Mesenchymal stem cell (in vitro differentiated cells and primary cell): ENCODE data around the gene CDK5RAP2.

Source experiments
- DNase-seq: peaks from one replicate; pipeline ENCODE4 v3.0.0-alpha.2; 2013
- H2AFZ ChIP-seq: one replicate; pipeline ENCODE4 v1.6.1; 2013; ENCODE audit warnings: low read depth, mild to moderate bottlenecking, control low read depth, inconsistent platforms, low read length, moderate library complexity
- H2AK5ac ChIP-seq: 2 replicates; pipeline ENCODE4 v1.6.1; 2013; ENCODE audit warnings: low read length, moderate library complexity, mild to moderate bottlenecking, inconsistent platforms; ENCODE audit not compliant: severe bottlenecking
- H2BK120ac ChIP-seq: one replicate; pipeline ENCODE4 v1.6.1; 2013; ENCODE audit warnings: low read depth, mild to moderate bottlenecking, inconsistent platforms, low read length, moderate library complexity
- H2BK12ac ChIP-seq, 2 experiments: one replicate each; pipeline ENCODE4 v1.6.1; 2013; ENCODE audit warnings: inconsistent platforms in 2 of 2, low read length in 2 of 2, mild to moderate bottlenecking in 2 of 2, moderate library complexity in 2 of 2, control low read depth in 1 of 2
- H2BK15ac ChIP-seq: one replicate; pipeline ENCODE4 v1.6.1; 2013; ENCODE audit warnings: mild to moderate bottlenecking, low read depth, inconsistent platforms; ENCODE audit not compliant: poor library complexity, severe bottlenecking
- H2BK5ac ChIP-seq: 2 replicates; pipeline ENCODE4 v1.6.1; 2013; ENCODE audit warnings: low read depth, mild to moderate bottlenecking, low read length, control low read depth, inconsistent platforms; ENCODE audit not compliant: poor library complexity, severe bottlenecking
- H3K14ac ChIP-seq, 2 experiments: one replicate each; pipeline ENCODE4 v1.6.1; 2013; ENCODE audit warnings: inconsistent platforms in 2 of 2, low read length in 2 of 2, control low read depth in 1 of 2, mild to moderate bottlenecking in 1 of 2, moderate library complexity in 1 of 2
- H3K18ac ChIP-seq, 2 experiments: one replicate each; pipeline ENCODE4 v1.6.1; 2013; ENCODE audit warnings: inconsistent platforms in 2 of 2, low read length in 2 of 2, control low read depth in 1 of 2, low read depth in 1 of 2, mild to moderate bottlenecking in 1 of 2
- H3K23ac ChIP-seq, 2 experiments: one replicate each; pipeline ENCODE4 v1.6.1; 2013; ENCODE audit warnings: inconsistent platforms in 2 of 2, low read length in 2 of 2, mild to moderate bottlenecking in 2 of 2, moderate library complexity in 2 of 2, control low read depth in 1 of 2
- H3K27ac ChIP-seq: 2 replicates; pipeline ENCODE4 v1.5.1; 2013; ENCODE audit warnings: mild to moderate bottlenecking, moderate library complexity, low read length, control low read depth, inconsistent platforms; ENCODE audit not compliant: poor library complexity, severe bottlenecking
- H3K27me3 ChIP-seq, 2 experiments: 2 replicates each; pipeline versions ENCODE4 v1.6.1 to v1.7.0; 2013; ENCODE audit warnings: low read length in 2 of 2, mild to moderate bottlenecking in 2 of 2, moderate library complexity in 2 of 2, control low read depth in 1 of 2, inconsistent platforms in 1 of 2; ENCODE audit not compliant: control insufficient read depth in 1 of 2, insufficient read depth in 1 of 2
- H3K36me3 ChIP-seq, 2 experiments: 2 replicates each; pipeline versions ENCODE4 v1.6.1 to v1.7.0; 2013; ENCODE audit warnings: low read length in 2 of 2, control low read depth in 1 of 2, inconsistent platforms in 1 of 2, low read depth in 1 of 2, mild to moderate bottlenecking in 1 of 2; ENCODE audit not compliant: insufficient read depth in 2 of 2, control insufficient read depth in 1 of 2
- H3K4ac ChIP-seq, 2 experiments: one replicate each; pipeline ENCODE4 v1.6.1; 2013; ENCODE audit warnings: inconsistent platforms in 2 of 2, low read length in 2 of 2, mild to moderate bottlenecking in 2 of 2, moderate library complexity in 2 of 2, control low read depth in 1 of 2, low read depth in 1 of 2
- H3K4me1 ChIP-seq: 2 replicates; pipeline ENCODE4 v1.6.1; 2013; ENCODE audit warnings: low read depth, low read length, control low read depth; ENCODE audit not compliant: control insufficient read depth, insufficient read depth
- H3K4me2 ChIP-seq: 2 replicates; pipeline ENCODE4 v1.6.1; 2013; ENCODE audit warnings: low read length, mild to moderate bottlenecking, inconsistent platforms; ENCODE audit not compliant: poor library complexity, severe bottlenecking
- H3K4me3 ChIP-seq, 2 experiments: 2 replicates each; pipeline versions ENCODE4 v1.5.1 to v1.7.0; 2013; ENCODE audit warnings: low read length in 2 of 2, mild to moderate bottlenecking in 2 of 2, control low read depth in 1 of 2, low read depth in 1 of 2; ENCODE audit not compliant: insufficient read depth in 1 of 2
- H3K79me1 ChIP-seq: replicated peaks from 2 replicates; pipeline ENCODE4 v1.6.1; 2013; ENCODE audit warnings: mild to moderate bottlenecking, control low read depth, low read length, inconsistent platforms; ENCODE audit not compliant: poor library complexity, severe bottlenecking
- H3K9ac ChIP-seq: 2 replicates; pipeline ENCODE4 v1.7.0; 2013; ENCODE audit warnings: mild to moderate bottlenecking, low read length, moderate library complexity
- H3K9me3 ChIP-seq: 2 replicates; pipeline ENCODE4 v1.7.0; 2013; ENCODE audit warnings: mild to moderate bottlenecking, low read length; ENCODE audit not compliant: control insufficient read depth
- H4K8ac ChIP-seq: one replicate; pipeline ENCODE4 v1.6.1; 2013; ENCODE audit warnings: inconsistent platforms, mild to moderate bottlenecking, low read length, moderate library complexity
- H4K91ac ChIP-seq: one replicate; pipeline ENCODE4 v1.6.1; 2013; ENCODE audit warnings: mild to moderate bottlenecking, low read length, inconsistent platforms
- WGBS: methylation state at CpG from one replicate; pipeline ENCODE4 v1.1.7; 2013; ENCODE audit warnings: mixed read lengths; 5-methylcytosine and 5-hydroxymethylcytosine counted together

Gene CDK5RAP2

GRCh38 chr9:120363697-120364096 is 216.3 kb downstream of the CDK5RAP2 start:
- Histone ChIP-seq H3K18ac (no peak overlapping the region), H3K4me3 (no peak overlapping the region), H2BK15ac (no peak overlapping the region), H3K4me1 (peaks cover 5% of the 10 kb centered on the region), H4K8ac (no peak overlapping the region), H2BK5ac (no peak overlapping the region), H3K23ac (no peak overlapping the region), H3K36me3 (no peaks in the 10 kb centered on the region), H3K4ac (no peak overlapping the region), H3K27ac (no peak overlapping the region), H3K27me3 (no peaks in the 10 kb centered on the region), H3K9ac (no peak overlapping the region), H3K9me3 (no peaks in the 10 kb centered on the region), H4K91ac (no peak overlapping the region), H2AK5ac (no peak overlapping the region), H2BK120ac (no peak overlapping the region), H2BK12ac (no peak overlapping the region), H3K4me2 (no peak overlapping the region), H3K14ac (no peak overlapping the region), H2AFZ (no peak overlapping the region), H3K79me1 (no peaks in the 10 kb centered on the region)
- no CpG with 5 or more reads among the region's 2 CpGs for WGBS
- DNase-seq: peak; percentile 40

DNA sequence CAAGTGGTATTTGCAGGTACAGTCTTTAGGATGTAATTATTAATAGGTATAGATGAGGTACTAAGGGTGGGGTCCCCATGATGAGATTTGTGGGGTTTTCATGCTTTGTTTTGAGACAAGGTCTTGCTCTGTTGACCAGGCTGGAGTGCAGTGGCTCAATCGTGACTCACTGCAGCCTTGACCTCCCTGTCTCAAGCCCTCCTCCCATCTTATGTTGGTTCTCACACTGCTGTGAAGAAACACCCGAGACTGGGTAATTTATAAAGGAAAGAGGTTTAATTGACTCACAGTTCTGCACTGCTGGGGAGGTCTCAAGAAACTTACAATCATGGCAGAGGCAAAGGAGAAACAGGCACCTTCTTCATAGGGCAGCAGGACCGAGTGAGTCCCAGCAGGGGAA is 217.5 kb downstream of the CDK5RAP2 start:
- H4K8ac ChIP-seq: no peak overlapping the region
- WGBS: 39% methylated on average over 2 of the region's 3 CpGs

GRCh38 chr9:120361551-120361950 is 218.4 kb downstream of the CDK5RAP2 start:
- Histone ChIP-seq H3K36me3 (no peaks in the 10 kb centered on the region), H2BK15ac (no peak overlapping the region), H3K9ac (no peak overlapping the region), H4K91ac (no peak overlapping the region), H4K8ac (no peak overlapping the region), H2AK5ac (no peak overlapping the region), H3K27me3 (no peaks in the 10 kb centered on the region), H3K4me2 (no peak overlapping the region), H3K23ac (no peak overlapping the region), H2BK5ac (no peak overlapping the region), H3K79me1 (no peaks in the 10 kb centered on the region), H3K9me3 (no peaks in the 10 kb centered on the region), H3K27ac (no peak overlapping the region), H3K4me3 (no peak overlapping the region), H2BK120ac (no peak overlapping the region), H3K18ac (no peak overlapping the region), H3K4me1 (peaks cover 5% of the 10 kb centered on the region), H2AFZ (no peak overlapping the region), H2BK12ac (no peak overlapping the region), H3K14ac (no peak overlapping the region), H3K4ac (no peak overlapping the region)
- 95% methylated on average over 4 of the region's 4 CpGs for WGBS
- no peak for DNase-seq

More for the DNA sequence above, 217.5 kb downstream of the CDK5RAP2 start:
- Histone ChIP-seq H3K4me1 (peaks cover 5% of the 10 kb centered on the region), H4K91ac (no peak overlapping the region), H2AFZ (no peak overlapping the region), H3K4ac (no peak overlapping the region), H3K27me3 (no peaks in the 10 kb centered on the region), H3K27ac (no peak overlapping the region), H3K18ac (no peak overlapping the region), H3K9ac (no peak overlapping the region), H3K4me3 (no peak overlapping the region), H2BK15ac (no peak overlapping the region), H3K36me3 (no peaks in the 10 kb centered on the region), H3K9me3 (no peaks in the 10 kb centered on the region), H3K4me2 (no peak overlapping the region), H3K23ac (no peak overlapping the region), H3K14ac (no peak overlapping the region), H2AK5ac (no peak overlapping the region), H2BK12ac (no peak overlapping the region), H2BK5ac (no peak overlapping the region), H3K79me1 (no peaks in the 10 kb centered on the region), H2BK120ac (no peak overlapping the region)
- DNase-seq: peak; percentile 71

GRCh38 chr9:120360510-120360909 is 219.5 kb downstream of the CDK5RAP2 start:
- Histone ChIP-seq H2AFZ (no peak overlapping the region), H3K27ac (no peak overlapping the region), H4K8ac (no peak overlapping the region), H3K18ac (no peak overlapping the region), H3K4ac (no peak overlapping the region), H3K27me3 (no peaks in the 10 kb centered on the region), H3K79me1 (no peaks in the 10 kb centered on the region), H2BK120ac (no peak overlapping the region), H3K4me2 (no peak overlapping the region), H3K9me3 (peaks cover 4% of the 10 kb centered on the region), H2AK5ac (no peak overlapping the region), H3K14ac (no peak overlapping the region), H3K4me1 (no peaks in the 10 kb centered on the region), H3K36me3 (no peaks in the 10 kb centered on the region), H4K91ac (no peak overlapping the region), H3K4me3 (no peak overlapping the region), H3K9ac (no peak overlapping the region), H2BK5ac (no peak overlapping the region), H3K23ac (no peak overlapping the region), H2BK12ac (no peak overlapping the region), H2BK15ac (no peak overlapping the region)
- WGBS: 97% methylated on average over 4 of the region's 4 CpGs
- no peak for DNase-seq
